Transverse colon (tissue), 4 donors: ENCODE results near the gene TTC28. TPM values are rescaled to one million over a fixed set of nuclear protein-coding genes. Genes with fewer than 3 reads are reported as not detected.

Experiments used
- DNase-seq: peaks from one replicate; pipeline ENCODE4 v3.0.0-alpha.2; 2019
- H3K27ac ChIP-seq, 4 donors: fragments of 200-600 bp; sonication (generic); 2 replicates each; pipeline ENCODE4 v1.5.1; 2016 to 2018; ENCODE audit warnings: inconsistent platforms in 4 of 4
- H3K27me3 ChIP-seq: fragments of 200-600 bp; sonication (generic); 2 replicates; pipeline ENCODE4 v1.5.1; 2017; ENCODE audit warnings: inconsistent platforms
- H3K36me3 ChIP-seq, 4 donors: fragments of 200-600 bp; sonication (generic); 2 replicates each; pipeline ENCODE4 v1.5.1; 2017 to 2019; ENCODE audit warnings: inconsistent platforms in 4 of 4
- H3K4me1 ChIP-seq, 4 donors: fragments of 200-600 bp; sonication (generic); 2 replicates each; pipeline ENCODE4 v1.5.1; 2017 to 2020; ENCODE audit warnings: inconsistent platforms in 4 of 4
- H3K4me3 ChIP-seq, 4 donors: fragments of 200-600 bp; sonication (generic); 1 replicate in 1 of 4; 2 replicates in 3 of 4; pipeline versions ENCODE4 v1.5.1 to v1.6.1; 2017 to 2019; ENCODE audit warnings: inconsistent platforms in 4 of 4
- H3K9me3 ChIP-seq, 2 donors: fragments of 200-600 bp; sonication (generic); 2 replicates each; pipeline ENCODE4 v1.5.1; 2017 to 2019; ENCODE audit warnings: inconsistent platforms in 2 of 2
- EP300 ChIP-seq: sonication (generic); formaldehyde crosslinking; IDR thresholded peaks from one replicate; pipeline ENCODE4 v1.6.1; 2017; ENCODE audit warnings: antibody characterized with exemption, low read depth
- POLR2A ChIP-seq: fragments of 450-650 bp; IDR thresholded peaks from one replicate; pipeline ENCODE4 v1.6.1; 2016; ENCODE audit warnings: antibody characterized with exemption, mild to moderate bottlenecking, moderate library complexity
- POLR2AphosphoS5 ChIP-seq, 3 donors: sonication (generic); formaldehyde crosslinking; IDR thresholded peaks; one replicate each; pipeline ENCODE4 v1.6.1; 2016; ENCODE audit warnings: antibody characterized with exemption in 3 of 3
- WGBS, 2 donors: methylation state at CpG; one replicate each; pipeline ENCODE4 v1.1.5; 2018; ENCODE audit warnings: low coverage in 1 of 2; 5-methylcytosine and 5-hydroxymethylcytosine counted together
- in situ Hi-C, 4 donors: fragments of 200-750 bp; cut with MboI; loops; one replicate each; pipeline versions ENCODE4 v1.15.0 to v1.15.1; 2017; ENCODE audit warnings: low sequenced_read_pairs in 3 of 4, low pct_ligation_motif_present in 1 of 4, low pct_unique_long_range_greater_than_20kb in 1 of 4
- intact Hi-C: fragments of 100-400 bp; cut with DNase I; formaldehyde crosslinking; loops from one replicate; pipeline ENCODE4 v1.15.1; 2023; ENCODE audit warnings: low total_unique reads
- total RNA-seq, 4 donors: library from RNA; depleted of rRNA; stranded (reverse); fragments of >200 nt; gene quantifications; one replicate each; pipeline ENCODE4 v1.1.0, GENCODE V29; 2016
- TF ChIP-seq, protein P1 (sequence below), 5 experiments: fragments of 200-600 bp in 3 of 5; fragments of 450-650 bp in 2 of 5; sonication (generic) in 3 of 5; IDR thresholded peaks; 1 replicate in 2 of 5; 2 replicates in 3 of 5; pipeline ENCODE4 v1.5.1; 2016 to 2017; ENCODE audit warnings: antibody characterized with exemption in 5 of 5, inconsistent platforms in 3 of 5, mild to moderate bottlenecking in 2 of 5, moderate library complexity in 1 of 5

Gene TTC28
- total RNA-seq, 4 donors from 2014 or later, result 7.6 to 84.2 (median 12.4) TPM

DNA sequence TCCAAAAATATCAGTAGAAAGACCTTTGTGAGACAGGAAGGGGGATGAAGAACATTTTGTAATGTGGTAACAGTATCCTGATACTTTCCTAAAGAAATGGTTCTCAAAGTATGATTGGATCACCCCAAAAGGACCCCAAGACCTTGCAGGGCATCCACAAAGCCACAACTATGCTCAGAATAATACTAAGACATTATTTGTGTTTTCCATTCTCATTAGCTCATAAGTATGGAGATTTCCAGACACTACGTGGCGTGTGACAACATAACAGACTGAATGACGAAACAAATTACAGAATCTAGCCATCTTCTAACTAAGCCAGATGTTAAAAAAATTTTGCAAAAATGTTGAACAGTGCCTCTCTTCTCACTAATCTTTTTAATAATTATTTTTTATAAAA is 37.0 kb upstream of the TTC28 start:
- DNase-seq, result no peak
- no peak for TF ChIP-seq EP300
- TF ChIP-seq POLR2A, result no peak
- no peak for TF ChIP-seq POLR2AphosphoS5 (IDR thresholded peaks at IDR 0.05)
- TF ChIP-seq, protein P1, sequence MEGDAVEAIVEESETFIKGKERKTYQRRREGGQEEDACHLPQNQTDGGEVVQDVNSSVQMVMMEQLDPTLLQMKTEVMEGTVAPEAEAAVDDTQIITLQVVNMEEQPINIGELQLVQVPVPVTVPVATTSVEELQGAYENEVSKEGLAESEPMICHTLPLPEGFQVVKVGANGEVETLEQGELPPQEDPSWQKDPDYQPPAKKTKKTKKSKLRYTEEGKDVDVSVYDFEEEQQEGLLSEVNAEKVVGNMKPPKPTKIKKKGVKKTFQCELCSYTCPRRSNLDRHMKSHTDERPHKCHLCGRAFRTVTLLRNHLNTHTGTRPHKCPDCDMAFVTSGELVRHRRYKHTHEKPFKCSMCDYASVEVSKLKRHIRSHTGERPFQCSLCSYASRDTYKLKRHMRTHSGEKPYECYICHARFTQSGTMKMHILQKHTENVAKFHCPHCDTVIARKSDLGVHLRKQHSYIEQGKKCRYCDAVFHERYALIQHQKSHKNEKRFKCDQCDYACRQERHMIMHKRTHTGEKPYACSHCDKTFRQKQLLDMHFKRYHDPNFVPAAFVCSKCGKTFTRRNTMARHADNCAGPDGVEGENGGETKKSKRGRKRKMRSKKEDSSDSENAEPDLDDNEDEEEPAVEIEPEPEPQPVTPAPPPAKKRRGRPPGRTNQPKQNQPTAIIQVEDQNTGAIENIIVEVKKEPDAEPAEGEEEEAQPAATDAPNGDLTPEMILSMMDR (IDR thresholded peaks at IDR 0.05), result no peak
- H3K4me3 ChIP-seq, result no peak overlapping the region
- no peaks in the 10 kb centered on the region for H3K36me3 ChIP-seq
- H3K27ac ChIP-seq, result no peak overlapping the region
- H3K9me3 ChIP-seq, result no peaks in the 10 kb centered on the region
- no peaks in the 10 kb centered on the region for H3K4me1 ChIP-seq
- intact Hi-C loops (no loop called here), in situ Hi-C loops (no loop called here)
- no peaks in the 10 kb centered on the region for H3K27me3 ChIP-seq
- 96% methylated on average over 3 of the region's 3 CpGs for WGBS, 2 donors

DNA sequence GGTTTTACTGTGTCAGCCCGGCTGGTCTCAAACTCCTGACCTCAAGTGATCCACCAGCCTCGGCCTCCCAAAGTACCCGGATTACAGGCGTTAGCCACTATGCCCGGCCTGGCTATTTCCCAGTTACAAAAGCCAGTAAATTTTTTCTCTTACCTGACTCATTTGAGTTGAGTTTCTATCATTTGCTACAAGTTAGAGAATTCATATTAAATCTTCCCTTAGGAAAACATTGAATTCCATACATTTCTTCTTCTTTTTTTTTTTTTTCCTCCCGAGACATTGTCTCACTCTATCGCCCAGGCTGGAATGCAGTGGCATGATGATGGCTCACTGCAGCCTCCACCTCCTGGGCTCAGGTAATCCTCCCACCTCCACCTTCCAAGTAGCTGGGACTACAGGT is 36.0 kb upstream of the TTC28 start:
- WGBS, 2 donors, result 94 to 96% methylated on average over 6 to 7 of the region's 7 CpGs
- intact Hi-C loops, result no loop called here
- peaks cover 0 to 4% (median 0%) of the 10 kb centered on the region in 4 donors for H3K4me1 ChIP-seq
- no peaks in the 10 kb centered on the region for H3K36me3 ChIP-seq
- no peaks in the 10 kb centered on the region for H3K27me3 ChIP-seq
- no peak for DNase-seq
- no peak overlapping the region for H3K27ac ChIP-seq
- H3K4me3 ChIP-seq, result no peak overlapping the region
- TF ChIP-seq EP300 (no peak), POLR2A (no peak), POLR2AphosphoS5 (IDR thresholded peaks at IDR 0.05) (no peak)
- TF ChIP-seq, protein P1 (IDR thresholded peaks at IDR 0.05), result no peak
- H3K9me3 ChIP-seq, result no peaks in the 10 kb centered on the region
- in situ Hi-C loops, result no loop called here

DNA sequence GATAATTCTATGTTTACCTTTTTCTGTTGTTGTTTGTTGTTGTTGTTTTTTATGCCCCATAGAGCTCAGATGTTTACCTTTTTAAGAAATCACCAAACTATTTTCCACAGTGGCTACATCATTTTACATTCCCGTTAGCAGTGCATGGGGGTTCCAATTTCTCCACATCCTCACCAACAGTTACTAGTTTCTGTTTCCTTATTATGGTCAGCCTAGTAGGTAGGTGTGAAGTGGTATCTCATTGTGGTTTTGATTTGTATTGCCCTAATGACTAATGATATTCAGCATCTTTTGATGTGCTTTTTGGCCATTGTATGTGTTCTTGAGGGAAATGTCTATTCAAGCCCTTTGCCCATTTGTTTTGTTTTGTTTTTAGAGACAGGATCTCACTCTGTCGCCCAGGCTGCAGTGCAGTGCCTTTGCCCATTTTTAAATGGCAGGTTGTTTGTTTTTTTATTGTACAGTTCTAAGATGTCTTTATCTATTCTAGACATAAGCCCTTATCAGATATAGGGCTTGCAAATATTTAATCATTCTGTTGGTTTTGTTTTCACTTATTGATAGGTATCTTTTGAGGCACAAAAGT is 34.5 kb upstream of the TTC28 start:
- DNase-seq, result no peak
- no peaks in the 10 kb centered on the region for H3K36me3 ChIP-seq
- H3K9me3 ChIP-seq, result no peaks in the 10 kb centered on the region
- TF ChIP-seq POLR2AphosphoS5 (IDR thresholded peaks at IDR 0.05) (no peak), POLR2A (no peak), EP300 (no peak)
- TF ChIP-seq, protein P1 (IDR thresholded peaks at IDR 0.05), result no peak
- H3K4me3 ChIP-seq, result no peak overlapping the region
- H3K27ac ChIP-seq, result no peak overlapping the region
- intact Hi-C loops (no loop called here), in situ Hi-C loops (no loop called here)
- WGBS, 2 donors, result 92 to 94% methylated on average over 2 of the region's 2 CpGs
- no peaks in the 10 kb centered on the region for H3K27me3 ChIP-seq
- peaks cover 0 to 8% (median 0%) of the 10 kb centered on the region in 4 donors for H3K4me1 ChIP-seq

DNA sequence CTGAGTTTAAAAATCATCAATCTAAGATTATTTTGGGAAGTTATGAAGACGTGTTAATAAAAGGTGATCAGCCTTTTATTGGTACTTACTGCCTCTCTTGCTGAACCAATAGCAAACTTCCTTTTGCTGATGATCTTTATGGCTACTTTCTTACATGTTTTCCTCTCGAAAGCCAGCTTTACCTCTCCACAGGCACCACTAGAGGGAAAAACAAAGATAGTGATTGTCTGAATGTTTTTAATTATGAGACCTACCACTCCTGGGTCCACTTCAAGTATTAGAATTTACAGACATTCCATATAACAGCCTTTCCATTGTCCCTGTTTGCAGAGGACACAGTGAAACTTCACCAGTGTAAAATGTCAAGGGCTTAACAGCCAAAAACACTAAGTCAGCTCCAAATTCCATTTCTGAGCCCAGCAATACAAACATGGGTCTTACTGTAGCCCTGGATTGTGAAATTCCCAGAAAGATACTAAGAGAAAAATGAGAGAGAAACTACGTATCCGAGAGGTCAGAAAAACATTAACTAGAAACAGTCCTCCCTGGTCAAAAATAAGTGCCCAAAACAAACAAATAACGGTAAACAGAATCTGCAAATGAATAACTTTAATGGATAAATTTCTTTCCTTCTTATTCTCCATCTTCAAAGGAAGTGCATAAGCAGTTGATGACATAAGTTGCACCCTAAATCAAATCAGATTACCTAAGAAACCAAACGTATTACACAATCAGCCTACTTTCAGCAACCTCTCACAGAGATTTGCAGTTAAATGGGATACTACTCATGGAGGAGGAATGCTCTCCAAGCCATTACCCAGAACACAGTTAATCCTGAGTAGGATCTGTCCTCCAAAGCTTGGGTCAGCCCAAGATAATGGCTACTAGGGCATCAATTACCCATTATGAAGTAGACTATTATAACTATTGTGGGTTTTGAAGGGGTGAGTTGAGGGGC is 32.5 kb upstream of the TTC28 start:
- H3K4me3 ChIP-seq, result no peak overlapping the region
- in situ Hi-C loops, result no loop called here
- 59 to 68% methylated on average over 6 of the region's 6 CpGs for WGBS, 2 donors
- peaks cover 0 to 8% (median 0%) of the 10 kb centered on the region in 4 donors for H3K4me1 ChIP-seq
- intact Hi-C loops, result no loop called here
- H3K36me3 ChIP-seq, result no peaks in the 10 kb centered on the region
- peak in 2 of 3 donors; percentile 41 to 70 for TF ChIP-seq POLR2AphosphoS5 (IDR thresholded peaks at IDR 0.05)
- no peak for TF ChIP-seq POLR2A
- TF ChIP-seq EP300, result no peak
- TF ChIP-seq, protein P1 (IDR thresholded peaks at IDR 0.05), result no peak
- no peaks in the 10 kb centered on the region for H3K27me3 ChIP-seq
- no peaks in the 10 kb centered on the region for H3K9me3 ChIP-seq
- H3K27ac ChIP-seq, result peak overlapping the region; percentile 38 to 69 (median 50)
- DNase-seq, result no peak
